ENCODE data around the gene NUDT14. TPM values are rescaled to one million over a fixed set of nuclear protein-coding genes. Genes with fewer than 3 reads are reported as not detected.

Gene NUDT14
- total and polyA plus RNA-seq, 5 donors from 2014 or later = 6.5 to 18.1 (median 11.8) TPM

GRCh38 chr14:105205673-105206208, 24.6 kb upstream of the NUDT14 start:
- Histone ChIP-seq H3K4me1 (ENCODE audit: control insufficient read depth, insufficient read depth, low read length, poor library complexity, severe bottlenecking) (peaks cover 12% of the 10 kb centered on the region), H3K36me3 (ENCODE audit: control insufficient read depth, insufficient read depth, low read length) (no peaks in the 10 kb centered on the region), H3K27ac (ENCODE audit: insufficient read depth, low read length, poor library complexity, severe bottlenecking) (no peak overlapping the region), H3K4me3 (ENCODE audit: low read depth, low read length) (no peak overlapping the region), H3K9me3 (ENCODE audit: control insufficient read depth in 2 of 2, low read length in 2 of 2) (no peaks in the 10 kb centered on the region), H3K27me3 (ENCODE audit: control insufficient read depth, insufficient read depth, low read length) (no peaks in the 10 kb centered on the region)
- H3K4me1 Mint-ChIP-seq = peaks cover 0 to 10% (median 3%) of the 10 kb centered on the region in 4 donors
- no peaks in the 10 kb centered on the region for H3K36me3 Mint-ChIP-seq
- H3K4me3 Mint-ChIP-seq = no peak overlapping the region
- DNase-seq = no peak
- no peak overlapping the region for H3K27ac Mint-ChIP-seq
- no peak for ATAC-seq (ENCODE audit: low read depth in 2 of 2)
- no peaks in the 10 kb centered on the region for H3K9me3 Mint-ChIP-seq
- peaks cover 1% of the 10 kb centered on the region for H3K27me3 Mint-ChIP-seq

DNA sequence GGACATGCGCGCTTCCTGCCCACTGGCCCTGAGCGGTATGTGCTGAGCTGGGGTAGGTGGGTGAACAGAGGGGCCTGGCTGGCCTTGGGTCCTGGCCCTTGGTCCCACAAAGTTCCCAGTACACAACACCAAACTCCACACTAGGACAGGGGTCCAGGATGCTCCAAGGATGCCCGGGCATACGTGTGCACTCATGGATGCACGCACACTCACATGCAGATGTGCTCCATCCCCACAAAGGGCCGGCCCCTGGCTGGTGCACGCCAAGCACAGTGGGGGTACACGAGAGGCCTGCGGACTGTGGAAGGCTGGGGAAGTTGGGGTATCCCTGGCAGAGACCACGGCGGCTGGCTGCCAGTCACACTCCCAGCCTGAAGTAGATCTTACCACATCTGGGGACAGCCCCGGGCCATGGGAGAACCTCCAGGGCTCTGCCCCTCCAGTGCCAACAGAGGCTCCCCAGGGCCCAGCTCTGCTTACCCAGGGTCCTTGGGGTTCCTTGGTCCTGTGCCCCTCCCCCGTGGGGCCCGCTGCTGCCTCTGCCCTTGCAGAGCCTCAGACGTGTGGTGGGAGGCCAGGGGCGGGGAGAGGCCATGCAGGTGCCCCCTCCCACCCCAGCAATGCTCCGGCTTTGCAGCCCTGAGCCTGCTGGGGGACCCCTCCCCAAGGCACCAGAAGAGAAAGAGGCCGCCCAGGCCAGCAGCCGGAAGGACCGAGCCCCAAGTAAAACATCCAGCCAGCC, 24.0 kb upstream of the NUDT14 start:
- DNase-seq (no peak), ATAC-seq (ENCODE audit: low read depth in 2 of 2) (no peak)
- Mint-ChIP-seq H3K4me3 (no peak overlapping the region), H3K27ac (no peak overlapping the region), H3K36me3 (no peaks in the 10 kb centered on the region), H3K4me1 (peaks cover 0 to 10% (median 3%) of the 10 kb centered on the region in 4 donors), H3K27me3 (peaks cover 8% of the 10 kb centered on the region), H3K9me3 (no peaks in the 10 kb centered on the region)
- Histone ChIP-seq H3K27me3 (ENCODE audit: control insufficient read depth, insufficient read depth, low read length) (no peaks in the 10 kb centered on the region), H3K4me3 (ENCODE audit: low read depth, low read length) (no peak overlapping the region), H3K36me3 (ENCODE audit: control insufficient read depth, insufficient read depth, low read length) (no peaks in the 10 kb centered on the region), H3K4me1 (ENCODE audit: control insufficient read depth, insufficient read depth, low read length, poor library complexity, severe bottlenecking) (peaks cover 12% of the 10 kb centered on the region), H3K9me3 (ENCODE audit: control insufficient read depth in 2 of 2, low read length in 2 of 2) (no peaks in the 10 kb centered on the region), H3K27ac (ENCODE audit: insufficient read depth, low read length, poor library complexity, severe bottlenecking) (no peak overlapping the region)

DNA sequence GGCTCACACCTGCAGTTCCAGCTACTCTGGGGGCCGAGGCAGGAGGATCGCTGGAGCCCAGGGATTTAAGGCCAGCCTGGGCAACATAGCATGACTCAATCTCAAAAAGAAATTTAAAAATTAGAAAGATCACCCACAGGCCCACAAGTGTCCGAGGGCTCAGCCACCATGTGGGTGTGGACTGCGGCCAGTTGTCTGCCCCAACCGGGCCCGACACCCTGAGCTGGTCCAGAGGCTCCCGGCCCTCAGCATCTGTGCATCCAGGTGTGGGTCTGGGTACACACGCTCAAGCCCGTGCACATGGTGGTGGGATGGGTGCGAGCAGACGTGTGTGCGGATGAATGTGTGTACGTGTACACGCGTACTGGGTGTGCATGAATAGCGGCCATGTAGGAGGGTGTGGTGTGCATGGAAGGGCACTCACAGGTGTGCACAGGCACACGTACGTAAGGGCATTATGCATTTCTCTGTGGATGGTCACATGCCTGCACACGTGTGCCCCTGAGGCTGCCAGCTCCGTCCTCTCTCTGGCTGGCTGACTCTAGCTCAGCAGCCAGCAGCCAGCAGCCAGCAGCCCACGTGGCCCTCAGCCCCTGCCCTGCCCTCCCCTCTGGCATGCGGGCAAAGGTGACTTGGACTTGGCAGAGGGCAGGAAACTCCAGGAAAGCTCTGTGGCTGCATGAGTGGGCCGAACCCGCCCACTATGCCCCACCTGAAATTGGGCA, 23.3 kb upstream of the NUDT14 start:
- no peaks in the 10 kb centered on the region for H3K9me3 Mint-ChIP-seq
- H3K27me3 Mint-ChIP-seq = peaks cover 15% of the 10 kb centered on the region
- DNase-seq = no peak
- no peak overlapping the region for H3K4me3 Mint-ChIP-seq
- no peak overlapping the region for H3K27ac Mint-ChIP-seq
- Histone ChIP-seq H3K27ac (ENCODE audit: insufficient read depth, low read length, poor library complexity, severe bottlenecking) (no peak overlapping the region), H3K9me3 (ENCODE audit: control insufficient read depth in 2 of 2, low read length in 2 of 2) (no peaks in the 10 kb centered on the region), H3K36me3 (ENCODE audit: control insufficient read depth, insufficient read depth, low read length) (no peaks in the 10 kb centered on the region), H3K4me3 (ENCODE audit: low read depth, low read length) (no peak overlapping the region), H3K27me3 (ENCODE audit: control insufficient read depth, insufficient read depth, low read length) (no peaks in the 10 kb centered on the region), H3K4me1 (ENCODE audit: control insufficient read depth, insufficient read depth, low read length, poor library complexity, severe bottlenecking) (peaks cover 12% of the 10 kb centered on the region)
- H3K4me1 Mint-ChIP-seq = peaks cover 0 to 10% (median 3%) of the 10 kb centered on the region in 4 donors
- no peak for ATAC-seq (ENCODE audit: low read depth in 2 of 2)
- no peaks in the 10 kb centered on the region for H3K36me3 Mint-ChIP-seq

DNA sequence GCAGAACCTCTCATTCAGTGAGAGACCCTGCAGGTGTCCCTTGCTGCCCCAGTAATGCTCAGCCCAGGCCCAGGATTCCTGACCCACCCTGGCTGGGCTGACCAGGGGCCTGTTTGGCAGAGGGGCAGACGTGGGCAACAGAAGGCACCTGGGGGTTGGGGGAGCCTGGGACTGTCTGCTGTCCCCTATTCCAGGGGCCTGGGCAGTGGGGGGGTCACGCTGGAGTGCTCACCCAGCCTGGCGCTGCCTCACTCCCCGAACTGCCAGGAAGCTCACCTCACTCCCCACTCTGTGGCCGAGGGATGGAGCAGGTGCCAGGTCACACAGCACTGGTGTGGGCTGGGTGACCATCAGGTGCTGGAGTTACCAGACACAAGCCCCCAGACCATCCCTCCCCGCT, 22.6 kb upstream of the NUDT14 start:
- Mint-ChIP-seq H3K27ac (no peak overlapping the region), H3K36me3 (no peaks in the 10 kb centered on the region), H3K4me3 (no peak overlapping the region), H3K27me3 (peaks cover 22% of the 10 kb centered on the region), H3K9me3 (no peaks in the 10 kb centered on the region), H3K4me1 (peaks cover 0 to 10% (median 3%) of the 10 kb centered on the region in 4 donors)
- H3K9me3 ChIP-seq (ENCODE audit: control insufficient read depth in 2 of 2, low read length in 2 of 2) = no peaks in the 10 kb centered on the region
- peaks cover 12% of the 10 kb centered on the region for H3K4me1 ChIP-seq (ENCODE audit: control insufficient read depth, insufficient read depth, low read length, poor library complexity, severe bottlenecking)
- no peaks in the 10 kb centered on the region for H3K27me3 ChIP-seq (ENCODE audit: control insufficient read depth, insufficient read depth, low read length)
- H3K27ac ChIP-seq (ENCODE audit: insufficient read depth, low read length, poor library complexity, severe bottlenecking) = no peak overlapping the region
- no peak overlapping the region for H3K4me3 ChIP-seq (ENCODE audit: low read depth, low read length)
- ATAC-seq (ENCODE audit: low read depth in 2 of 2) = no peak
- no peaks in the 10 kb centered on the region for H3K36me3 ChIP-seq (ENCODE audit: control insufficient read depth, insufficient read depth, low read length)
- DNase-seq = no peak

- Histone ChIP-seq H3K4me1 (ENCODE audit: control insufficient read depth, insufficient read depth, low read length, poor library complexity, severe bottlenecking) (peaks cover 12% of the 10 kb centered on the region), H3K4me3 (ENCODE audit: low read depth, low read length) (no peak overlapping the region), H3K27ac (ENCODE audit: insufficient read depth, low read length, poor library complexity, severe bottlenecking) (no peak overlapping the region), H3K36me3 (ENCODE audit: control insufficient read depth, insufficient read depth, low read length) (no peaks in the 10 kb centered on the region), H3K27me3 (ENCODE audit: control insufficient read depth, insufficient read depth, low read length) (no peaks in the 10 kb centered on the region), H3K9me3 (ENCODE audit: control insufficient read depth in 2 of 2, low read length in 2 of 2) (no peaks in the 10 kb centered on the region)
- Mint-ChIP-seq H3K4me3 (no peak overlapping the region), H3K4me1 (peaks cover 0 to 10% (median 3%) of the 10 kb centered on the region in 4 donors), H3K36me3 (no peaks in the 10 kb centered on the region), H3K27me3 (peaks cover 23% of the 10 kb centered on the region), H3K9me3 (no peaks in the 10 kb centered on the region), H3K27ac (no peak overlapping the region)
- DNase-seq = peak; percentile 42 to 51 (median 48)
- peak; percentile 42 to 43 for ATAC-seq (ENCODE audit: low read depth in 2 of 2)
These were observed 22.0 kb upstream of the NUDT14 start for GRCh38 chr14:105203057-105203531.

DNA sequence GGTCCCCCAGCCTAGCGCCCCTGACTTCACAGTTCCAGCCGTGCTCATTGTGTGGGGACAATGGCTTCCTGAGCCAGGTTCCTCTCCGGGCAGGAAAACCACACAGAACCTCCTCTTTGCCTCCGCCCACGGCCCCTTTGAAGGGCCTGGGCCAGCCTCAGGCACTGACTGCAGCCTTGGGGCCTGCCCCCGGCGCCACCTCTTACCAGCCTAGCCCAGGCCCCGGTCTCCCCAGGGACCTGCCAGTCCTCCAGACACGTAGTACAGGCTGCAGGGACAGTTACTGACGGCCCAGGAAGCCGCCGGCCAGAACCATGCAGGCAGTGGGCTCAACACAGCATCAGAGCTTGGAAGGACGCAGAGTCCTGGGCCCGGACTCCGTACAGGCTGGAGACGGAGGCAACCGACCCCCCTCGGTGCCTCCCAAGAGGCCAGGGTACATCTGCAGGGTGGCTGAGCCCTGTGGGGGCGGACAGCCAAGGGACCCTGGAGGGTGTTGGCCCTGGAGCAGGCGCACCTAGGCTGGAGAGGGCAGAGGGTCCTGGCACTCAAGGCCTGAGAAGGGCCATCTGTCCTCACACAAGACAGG, 20.9 kb upstream of the NUDT14 start:
- peaks cover 12% of the 10 kb centered on the region for H3K4me1 ChIP-seq (ENCODE audit: control insufficient read depth, insufficient read depth, low read length, poor library complexity, severe bottlenecking)
- DNase-seq = peak in 1 of 3 donors; percentile 58
- no peaks in the 10 kb centered on the region for H3K9me3 ChIP-seq (ENCODE audit: control insufficient read depth in 2 of 2, low read length in 2 of 2)
- no peaks in the 10 kb centered on the region for H3K27me3 ChIP-seq (ENCODE audit: control insufficient read depth, insufficient read depth, low read length)
- H3K4me1 Mint-ChIP-seq = peaks cover 0 to 10% (median 3%) of the 10 kb centered on the region in 4 donors
- no peak overlapping the region for H3K27ac Mint-ChIP-seq
- H3K36me3 ChIP-seq (ENCODE audit: control insufficient read depth, insufficient read depth, low read length) = no peaks in the 10 kb centered on the region
- H3K27ac ChIP-seq (ENCODE audit: insufficient read depth, low read length, poor library complexity, severe bottlenecking) = no peak overlapping the region
- no peaks in the 10 kb centered on the region for H3K9me3 Mint-ChIP-seq
- peaks cover 26% of the 10 kb centered on the region for H3K27me3 Mint-ChIP-seq
- H3K36me3 Mint-ChIP-seq = no peaks in the 10 kb centered on the region
- no peak overlapping the region for H3K4me3 Mint-ChIP-seq
- peak in 1 of 2 donors; percentile 27 for ATAC-seq (ENCODE audit: low read depth in 2 of 2)
- no peak overlapping the region for H3K4me3 ChIP-seq (ENCODE audit: low read depth, low read length)

DNA sequence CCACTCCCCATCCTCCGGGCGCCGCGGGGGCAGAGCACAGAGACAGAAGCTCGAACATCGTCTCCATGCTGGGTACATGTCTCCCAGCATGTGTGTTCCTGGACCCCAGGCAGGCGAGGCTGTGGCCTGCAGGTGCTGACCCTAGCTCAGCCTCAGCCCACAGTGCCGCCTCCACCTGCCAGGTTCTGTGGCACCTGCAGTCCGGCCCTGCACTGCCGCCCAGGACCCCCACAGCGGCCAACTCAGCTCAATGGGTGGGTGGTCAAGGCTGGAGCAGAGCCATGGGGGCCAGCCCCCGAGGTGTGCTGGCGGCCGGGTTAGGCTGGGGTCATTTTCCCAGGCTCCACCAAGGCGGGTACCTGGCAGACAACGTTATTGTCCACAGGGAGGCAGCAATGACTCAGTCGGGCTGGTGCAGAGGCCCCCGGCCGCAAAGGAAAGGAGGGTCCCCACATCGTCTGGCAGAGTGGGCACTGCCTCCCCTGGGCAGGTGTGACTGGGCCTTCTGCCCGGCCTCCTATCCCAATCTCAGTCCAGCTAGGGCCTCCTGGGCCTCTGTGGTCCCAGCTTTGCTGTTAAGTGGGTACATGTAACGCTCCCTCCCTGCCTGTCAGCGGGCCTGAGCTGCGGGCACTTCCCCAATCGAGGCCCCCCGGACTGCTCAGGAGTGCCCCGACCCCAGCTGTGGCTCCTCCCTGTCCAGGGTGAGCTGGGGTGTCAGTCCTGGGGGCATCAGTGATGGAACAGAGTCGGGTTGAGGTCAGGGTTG, 20.2 kb upstream of the NUDT14 start:
- H3K4me1 ChIP-seq (ENCODE audit: control insufficient read depth, insufficient read depth, low read length, poor library complexity, severe bottlenecking) = peaks cover 17% of the 10 kb centered on the region
- peaks cover 0 to 10% (median 3%) of the 10 kb centered on the region in 4 donors for H3K4me1 Mint-ChIP-seq
- no peaks in the 10 kb centered on the region for H3K9me3 ChIP-seq (ENCODE audit: control insufficient read depth in 2 of 2, low read length in 2 of 2)
- H3K4me3 Mint-ChIP-seq = no peak overlapping the region
- H3K36me3 ChIP-seq (ENCODE audit: control insufficient read depth, insufficient read depth, low read length) = no peaks in the 10 kb centered on the region
- H3K27me3 ChIP-seq (ENCODE audit: control insufficient read depth, insufficient read depth, low read length) = no peaks in the 10 kb centered on the region
- H3K27ac Mint-ChIP-seq = no peak overlapping the region
- no peaks in the 10 kb centered on the region for H3K36me3 Mint-ChIP-seq
- no peak overlapping the region for H3K27ac ChIP-seq (ENCODE audit: insufficient read depth, low read length, poor library complexity, severe bottlenecking)
- ATAC-seq (ENCODE audit: low read depth in 2 of 2) (no peak), DNase-seq (no peak)
- peaks cover 26% of the 10 kb centered on the region for H3K27me3 Mint-ChIP-seq
- no peak overlapping the region for H3K4me3 ChIP-seq (ENCODE audit: low read depth, low read length)
- H3K9me3 Mint-ChIP-seq = no peaks in the 10 kb centered on the region
